ENCODE measurements around the gene CGRRF1.

Gene CGRRF1

GRCh38 chr14:54512393-54512792 is 2.7 kb downstream of the CGRRF1 start:
- Histone ChIP-seq H3K9me3 (ENCODE audit: low read length) (peaks cover 15% of the 10 kb centered on the region), H3F3A (ENCODE audit: insufficient read depth, low read length) (no peaks in the 10 kb centered on the region), H3K4me1 (ENCODE audit: insufficient read depth, low read length, severe bottlenecking) (peaks cover 23% of the 10 kb centered on the region), H3K36me3 (ENCODE audit: insufficient read depth, low read length) (no peaks in the 10 kb centered on the region; the same call in 1 of the 2 replicates), H3K9ac (ENCODE audit: low read length) (no peak overlapping the region), H3K4me2 (ENCODE audit: low read length) (no peak overlapping the region), H3K79me2 (ENCODE audit: insufficient read depth, low read length) (peaks cover 5% of the 10 kb centered on the region; the same call in 1 of the 2 replicates), H3K27ac (ENCODE audit: low read depth, low read length, poor library complexity, severe bottlenecking) (no peak overlapping the region), H3K27me3 (ENCODE audit: insufficient read depth, low read length) (no peaks in the 10 kb centered on the region), H3K4me3 (ENCODE audit: low read depth, low read length, poor library complexity, severe bottlenecking) (no peak overlapping the region), H2AFZ (ENCODE audit: low read length) (no peak overlapping the region), H3K9me2 (ENCODE audit: low read depth, low read length) (no peaks in the 10 kb centered on the region), H4K20me1 (ENCODE audit: insufficient read depth, low read length) (no peaks in the 10 kb centered on the region)
- TF ChIP-seq CTCF (IDR thresholded peaks at IDR 0.05; ENCODE audit: low read length) (no peak), EZH2 (IDR thresholded peaks at IDR 0.05; ENCODE audit: borderline replicate concordance, low read length) (no peak)

GRCh38 chr14:54515670-54516069 is 6.0 kb downstream of the CGRRF1 start:
- peaks cover 5% of the 10 kb centered on the region; the same call in 1 of the 2 replicates for H3K79me2 ChIP-seq (ENCODE audit: insufficient read depth, low read length)
- H3K36me3 ChIP-seq (ENCODE audit: insufficient read depth, low read length) = no peaks in the 10 kb centered on the region; the same call in 1 of the 2 replicates

GRCh38 chr14:54516709-54517108 is 7.0 kb downstream of the CGRRF1 start:
- Histone ChIP-seq H3K79me2 (ENCODE audit: insufficient read depth, low read length) (peaks cover 5% of the 10 kb centered on the region; the same call in 1 of the 2 replicates), H3K4me1 (ENCODE audit: insufficient read depth, low read length, severe bottlenecking) (peaks cover under 1% of the 10 kb centered on the region), H3K9me2 (ENCODE audit: low read depth, low read length) (no peaks in the 10 kb centered on the region), H3K36me3 (ENCODE audit: insufficient read depth, low read length) (no peaks in the 10 kb centered on the region; the same call in 1 of the 2 replicates), H3K4me3 (ENCODE audit: low read depth, low read length, poor library complexity, severe bottlenecking) (no peak overlapping the region), H2AFZ (ENCODE audit: low read length) (no peak overlapping the region), H3K9ac (ENCODE audit: low read length) (no peak overlapping the region), H3K9me3 (ENCODE audit: low read length) (peaks cover 15% of the 10 kb centered on the region), H3F3A (ENCODE audit: insufficient read depth, low read length) (no peaks in the 10 kb centered on the region), H3K4me2 (ENCODE audit: low read length) (no peak overlapping the region), H4K20me1 (ENCODE audit: insufficient read depth, low read length) (no peaks in the 10 kb centered on the region), H3K27me3 (ENCODE audit: insufficient read depth, low read length) (no peaks in the 10 kb centered on the region), H3K27ac (ENCODE audit: low read depth, low read length, poor library complexity, severe bottlenecking) (no peak overlapping the region)
- no peak for TF ChIP-seq EZH2 (IDR thresholded peaks at IDR 0.05; ENCODE audit: borderline replicate concordance, low read length)

More at GRCh38 chr14:54515670-54516069, 6.0 kb downstream of the CGRRF1 start:
- Histone ChIP-seq H4K20me1 (ENCODE audit: insufficient read depth, low read length) (no peaks in the 10 kb centered on the region), H2AFZ (ENCODE audit: low read length) (no peak overlapping the region), H3K9me3 (ENCODE audit: low read length) (peaks cover 15% of the 10 kb centered on the region), H3K4me3 (ENCODE audit: low read depth, low read length, poor library complexity, severe bottlenecking) (no peak overlapping the region), H3K9me2 (ENCODE audit: low read depth, low read length) (no peaks in the 10 kb centered on the region), H3K4me2 (ENCODE audit: low read length) (no peak overlapping the region), H3K9ac (ENCODE audit: low read length) (no peak overlapping the region), H3K27me3 (ENCODE audit: insufficient read depth, low read length) (no peaks in the 10 kb centered on the region), H3K27ac (ENCODE audit: low read depth, low read length, poor library complexity, severe bottlenecking) (no peak overlapping the region), H3K4me1 (ENCODE audit: insufficient read depth, low read length, severe bottlenecking) (peaks cover 11% of the 10 kb centered on the region), H3F3A (ENCODE audit: insufficient read depth, low read length) (no peaks in the 10 kb centered on the region)
- TF ChIP-seq EZH2 (IDR thresholded peaks at IDR 0.05; ENCODE audit: borderline replicate concordance, low read length) (no peak), CTCF (IDR thresholded peaks at IDR 0.05; ENCODE audit: low read length) (no peak)

- no peak overlapping the region for H3K9ac ChIP-seq (ENCODE audit: low read length)
- H3F3A ChIP-seq (ENCODE audit: insufficient read depth, low read length) = no peaks in the 10 kb centered on the region
- no peak overlapping the region for H3K4me3 ChIP-seq (ENCODE audit: low read depth, low read length, poor library complexity, severe bottlenecking)
- H3K4me2 ChIP-seq (ENCODE audit: low read length) = no peak overlapping the region
- H3K27ac ChIP-seq (ENCODE audit: low read depth, low read length, poor library complexity, severe bottlenecking) = no peak overlapping the region
- H4K20me1 ChIP-seq (ENCODE audit: insufficient read depth, low read length) = no peaks in the 10 kb centered on the region
- H3K27me3 ChIP-seq (ENCODE audit: insufficient read depth, low read length) = no peaks in the 10 kb centered on the region
- H3K9me2 ChIP-seq (ENCODE audit: low read depth, low read length) = no peaks in the 10 kb centered on the region
- no peaks in the 10 kb centered on the region for H3K4me1 ChIP-seq (ENCODE audit: insufficient read depth, low read length, severe bottlenecking)
- peaks cover 11% of the 10 kb centered on the region; the same call in 1 of the 2 replicates for H3K36me3 ChIP-seq (ENCODE audit: insufficient read depth, low read length)
- H2AFZ ChIP-seq (ENCODE audit: low read length) = no peak overlapping the region
- no peaks in the 10 kb centered on the region for H3K9me3 ChIP-seq (ENCODE audit: low read length)
- no peaks in the 10 kb centered on the region for H3K79me2 ChIP-seq (ENCODE audit: insufficient read depth, low read length)
- TF ChIP-seq EZH2 (IDR thresholded peaks at IDR 0.05; ENCODE audit: borderline replicate concordance, low read length) (no peak), CTCF (IDR thresholded peaks at IDR 0.05; ENCODE audit: low read length) (no peak)
Measured at GRCh38 chr14:54524410-54524809, 14.7 kb downstream of the CGRRF1 start.

Data from OCI-LY1 (cell line).